ENCODE results near the gene MRTFB.

The MRTFB gene

DNA sequence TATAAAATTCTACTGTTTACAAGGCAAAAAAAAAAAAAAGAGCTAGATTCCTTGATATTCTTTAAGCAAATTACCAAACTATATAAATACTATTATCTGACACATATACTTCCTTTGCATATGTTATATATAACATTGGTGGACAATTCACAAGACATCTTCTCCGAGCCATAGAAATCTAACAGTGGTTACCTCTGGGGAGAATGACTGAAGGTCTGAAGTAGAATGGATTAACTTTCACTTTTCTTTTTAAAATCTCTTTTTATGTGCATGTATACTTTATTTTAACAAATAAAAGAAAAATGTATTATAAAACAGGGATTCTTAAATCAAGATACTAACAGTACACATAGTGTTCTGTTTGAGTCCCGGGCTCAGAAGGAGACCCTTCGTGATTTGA is 131.0 kb downstream of the MRTFB start:
- no peak overlapping the region for H3K4me3 ChIP-seq (replicated peaks; ENCODE audit: low read depth, low read length)
- no peak for DNase-seq (ENCODE audit: low read depth)
- TF ChIP-seq, protein P1, sequence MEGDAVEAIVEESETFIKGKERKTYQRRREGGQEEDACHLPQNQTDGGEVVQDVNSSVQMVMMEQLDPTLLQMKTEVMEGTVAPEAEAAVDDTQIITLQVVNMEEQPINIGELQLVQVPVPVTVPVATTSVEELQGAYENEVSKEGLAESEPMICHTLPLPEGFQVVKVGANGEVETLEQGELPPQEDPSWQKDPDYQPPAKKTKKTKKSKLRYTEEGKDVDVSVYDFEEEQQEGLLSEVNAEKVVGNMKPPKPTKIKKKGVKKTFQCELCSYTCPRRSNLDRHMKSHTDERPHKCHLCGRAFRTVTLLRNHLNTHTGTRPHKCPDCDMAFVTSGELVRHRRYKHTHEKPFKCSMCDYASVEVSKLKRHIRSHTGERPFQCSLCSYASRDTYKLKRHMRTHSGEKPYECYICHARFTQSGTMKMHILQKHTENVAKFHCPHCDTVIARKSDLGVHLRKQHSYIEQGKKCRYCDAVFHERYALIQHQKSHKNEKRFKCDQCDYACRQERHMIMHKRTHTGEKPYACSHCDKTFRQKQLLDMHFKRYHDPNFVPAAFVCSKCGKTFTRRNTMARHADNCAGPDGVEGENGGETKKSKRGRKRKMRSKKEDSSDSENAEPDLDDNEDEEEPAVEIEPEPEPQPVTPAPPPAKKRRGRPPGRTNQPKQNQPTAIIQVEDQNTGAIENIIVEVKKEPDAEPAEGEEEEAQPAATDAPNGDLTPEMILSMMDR (IDR thresholded peaks at IDR 0.05; ENCODE audit: low read length, missing control alignments): no peak

DNA sequence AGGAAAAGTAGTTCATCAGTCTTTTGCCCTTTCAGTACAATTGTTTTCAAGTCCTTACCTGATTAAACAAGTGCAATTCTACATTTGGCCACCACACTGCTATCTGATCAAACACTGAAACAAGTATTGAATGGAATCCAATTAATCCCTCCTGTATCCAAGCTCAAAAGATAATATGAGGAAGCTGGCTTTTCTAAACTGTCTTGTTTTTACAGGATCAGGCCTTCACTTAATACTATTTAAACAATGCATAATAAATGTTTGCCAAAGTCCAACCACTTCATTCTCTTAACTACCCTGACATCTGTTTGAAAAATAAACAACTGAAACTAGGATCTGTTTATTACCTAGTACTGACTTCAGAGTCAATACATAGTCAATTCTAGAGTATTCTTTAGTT is 131.6 kb downstream of the MRTFB start:
- peak; percentile 22 for DNase-seq (ENCODE audit: low read depth)
- H3K4me3 ChIP-seq (replicated peaks; ENCODE audit: low read depth, low read length): no peak overlapping the region
- TF ChIP-seq, protein P1 (IDR thresholded peaks at IDR 0.05; ENCODE audit: low read length, missing control alignments): peak; percentile 27

DNA sequence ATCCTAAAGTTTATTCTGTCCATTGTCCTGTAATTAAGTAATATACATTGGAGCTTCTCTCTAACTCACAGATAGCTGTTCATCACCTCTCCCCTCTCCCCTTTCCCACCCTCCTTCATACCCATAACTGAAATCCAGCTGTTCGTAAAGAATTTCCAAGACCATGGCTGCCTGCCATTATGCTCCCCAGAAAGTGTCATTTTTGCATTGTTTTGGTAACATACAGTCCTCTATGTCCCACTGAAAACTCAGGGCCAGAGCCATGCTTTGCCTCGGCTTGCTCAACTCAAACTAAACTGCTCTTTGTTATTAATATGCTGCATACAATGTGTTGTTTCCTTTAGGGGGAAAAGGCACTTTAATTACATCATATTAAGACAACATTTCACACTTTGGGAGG is 132.0 kb downstream of the MRTFB start:
- DNase-seq (ENCODE audit: low read depth): no peak
- H3K4me3 ChIP-seq (replicated peaks; ENCODE audit: low read depth, low read length): no peak overlapping the region
- TF ChIP-seq, protein P1 (IDR thresholded peaks at IDR 0.05; ENCODE audit: low read length, missing control alignments): no peak

DNA sequence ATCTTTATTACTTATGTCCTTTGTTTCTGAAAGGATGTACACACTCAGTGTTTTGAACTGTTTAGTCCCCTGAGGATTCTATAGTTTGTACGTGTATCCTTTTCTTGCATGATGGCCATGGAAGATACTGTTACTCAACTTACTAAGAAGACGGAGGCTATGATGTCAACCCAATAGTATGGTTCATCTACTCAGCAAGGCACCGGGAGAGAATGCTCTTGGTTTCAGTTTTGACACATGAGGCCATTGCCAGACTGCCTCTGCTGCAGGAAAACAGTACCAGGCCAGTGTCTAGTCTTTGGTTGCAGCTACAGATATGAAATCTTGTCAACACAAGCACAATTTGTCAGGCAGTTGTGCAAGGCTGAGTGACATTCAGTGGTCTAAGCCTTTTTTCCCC is 134.5 kb downstream of the MRTFB start:
- peak; percentile 6 for DNase-seq (ENCODE audit: low read depth)
- H3K4me3 ChIP-seq (replicated peaks; ENCODE audit: low read depth, low read length): no peak overlapping the region
- TF ChIP-seq, protein P1 (IDR thresholded peaks at IDR 0.05; ENCODE audit: low read length, missing control alignments): no peak

DNA sequence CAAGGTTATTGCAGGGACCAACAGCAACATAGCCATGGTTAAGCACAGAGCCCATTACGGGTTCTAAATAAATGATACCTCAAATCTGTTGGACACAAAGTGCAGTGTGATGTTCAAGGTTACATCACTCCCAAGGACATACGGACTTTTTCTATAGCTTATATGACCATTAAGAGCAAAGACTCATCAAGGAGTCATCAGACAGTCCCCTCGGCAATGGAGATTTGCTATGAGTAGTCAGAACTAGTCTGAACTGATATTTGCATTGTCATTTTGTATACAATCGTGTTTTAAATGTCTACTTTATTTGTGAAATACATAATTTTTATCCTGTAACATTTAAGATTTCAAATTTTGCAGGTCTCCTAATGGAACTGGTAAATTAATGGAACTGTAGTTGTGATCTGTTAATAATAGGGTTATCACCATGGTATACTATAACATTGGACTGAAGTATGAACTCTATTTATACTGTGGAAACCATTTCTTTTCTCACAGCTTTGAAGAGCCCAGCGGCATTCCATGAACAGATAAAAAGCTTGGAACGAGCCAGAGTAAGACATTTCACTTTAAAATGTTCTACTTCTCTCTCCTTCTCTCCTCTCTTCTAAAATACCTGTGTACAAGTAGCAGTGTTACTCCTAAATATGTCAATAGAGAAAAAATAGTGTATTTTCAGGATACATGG is 140.9 kb downstream of the MRTFB start:
- no peak overlapping the region for H3K4me3 ChIP-seq (replicated peaks; ENCODE audit: low read depth, low read length)
- no peak for DNase-seq (ENCODE audit: low read depth)
- TF ChIP-seq, protein P1 (IDR thresholded peaks at IDR 0.05; ENCODE audit: low read length, missing control alignments): no peak

DNA sequence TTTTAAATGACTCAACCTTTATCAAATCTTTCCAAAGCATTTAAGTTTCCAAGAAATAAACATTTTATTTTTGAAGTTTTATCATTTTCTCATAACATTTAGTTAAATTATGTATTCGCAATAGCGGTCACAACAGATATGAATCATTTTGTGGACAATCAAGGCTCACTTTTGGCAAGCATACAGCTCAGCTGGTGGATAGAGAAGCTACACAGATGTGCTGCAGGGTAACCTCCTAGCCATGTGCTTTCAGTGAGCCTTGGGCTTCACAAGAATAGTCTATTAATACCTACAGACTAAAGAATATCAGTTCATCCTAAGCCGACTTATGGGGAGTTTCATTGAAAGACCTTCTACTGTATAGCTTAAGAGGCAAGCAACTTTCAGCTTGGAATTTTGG is 144.8 kb downstream of the MRTFB start:
- TF ChIP-seq, protein P1 (IDR thresholded peaks at IDR 0.05; ENCODE audit: low read length, missing control alignments): no peak
- H3K4me3 ChIP-seq (replicated peaks; ENCODE audit: low read depth, low read length): no peak overlapping the region
- DNase-seq (ENCODE audit: low read depth): no peak

DNA sequence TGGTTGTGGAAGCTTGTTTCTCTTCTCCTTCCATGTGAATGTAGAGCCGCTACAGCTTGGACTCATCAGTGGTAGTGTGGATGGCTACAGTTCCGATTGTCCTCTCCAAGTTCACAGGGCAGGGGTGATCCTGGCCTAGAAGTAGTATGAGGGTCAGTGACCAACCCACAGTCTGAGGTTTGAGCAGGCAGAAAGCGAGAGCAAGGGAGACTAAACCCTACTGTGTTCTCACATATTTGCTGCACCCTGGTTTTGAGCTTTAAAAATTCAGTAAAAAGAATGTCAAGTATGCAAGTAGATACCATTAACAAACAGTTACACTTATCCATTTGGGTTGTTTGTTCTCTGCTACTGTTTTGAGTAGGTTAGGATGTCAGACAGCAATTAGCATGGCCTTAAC is 148.9 kb downstream of the MRTFB start:
- TF ChIP-seq, protein P1 (IDR thresholded peaks at IDR 0.05; ENCODE audit: low read length, missing control alignments): no peak
- H3K4me3 ChIP-seq (replicated peaks; ENCODE audit: low read depth, low read length): no peak overlapping the region
- no peak for DNase-seq (ENCODE audit: low read depth)
